Activated CD4-positive, alpha-beta T cell treated with anti-CD3 and anti-CD28 coated beads, Interleukin-2, Interleukin-4, amounts not matched to agents 100 ng/mL and 50 ng/mL, durations not matched to agents 16 hours and 8 hours (primary cell): Measurements from ENCODE around the gene CHN1.

Experiments
- DNase-seq: peaks from one replicate; pipeline ENCODE4 v3.0.0-alpha.2; 2020; ENCODE audit warnings: low spot score

The CHN1 gene

GRCh38 chr2:174924061-174924693 lies 81.0 kb downstream of the CHN1 start:
- no peak for DNase-seq

GRCh38 chr2:174919947-174920595 lies 85.1 kb downstream of the CHN1 start:
- DNase-seq = no peak

DNA sequence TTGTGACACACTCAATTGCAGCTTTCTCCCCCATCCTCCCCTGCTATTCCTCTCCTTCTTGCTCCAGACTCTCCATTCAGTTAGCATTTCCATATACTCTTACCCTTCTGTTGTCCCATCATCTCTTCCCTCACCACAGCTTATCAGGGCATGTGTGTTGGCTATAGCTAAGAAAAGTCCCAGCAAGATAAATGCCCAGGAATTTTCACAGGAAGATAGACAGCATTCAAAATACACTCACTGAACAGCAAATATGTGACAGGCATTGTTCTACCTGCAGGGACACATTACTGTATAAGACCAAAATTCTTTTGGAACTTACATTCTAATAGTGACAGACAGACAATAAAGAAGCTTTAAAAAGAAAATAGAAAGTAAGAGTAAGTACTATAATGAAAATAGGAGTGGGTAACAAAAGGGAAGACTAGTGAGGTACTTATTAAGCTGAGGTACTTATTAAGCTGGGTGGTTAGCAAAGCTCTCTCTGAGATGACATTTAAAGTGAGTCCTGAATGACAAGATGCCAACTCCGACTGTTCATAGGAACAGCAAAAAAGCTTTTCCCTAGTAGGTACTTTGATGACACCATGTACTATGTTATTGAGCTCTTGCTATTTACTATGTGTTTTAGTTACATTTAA lies 86.2 kb downstream of the CHN1 start:
- no peak for DNase-seq

- no peak for DNase-seq
Measured at GRCh38 chr2:174916270-174916930, 88.8 kb downstream of the CHN1 start.

DNA sequence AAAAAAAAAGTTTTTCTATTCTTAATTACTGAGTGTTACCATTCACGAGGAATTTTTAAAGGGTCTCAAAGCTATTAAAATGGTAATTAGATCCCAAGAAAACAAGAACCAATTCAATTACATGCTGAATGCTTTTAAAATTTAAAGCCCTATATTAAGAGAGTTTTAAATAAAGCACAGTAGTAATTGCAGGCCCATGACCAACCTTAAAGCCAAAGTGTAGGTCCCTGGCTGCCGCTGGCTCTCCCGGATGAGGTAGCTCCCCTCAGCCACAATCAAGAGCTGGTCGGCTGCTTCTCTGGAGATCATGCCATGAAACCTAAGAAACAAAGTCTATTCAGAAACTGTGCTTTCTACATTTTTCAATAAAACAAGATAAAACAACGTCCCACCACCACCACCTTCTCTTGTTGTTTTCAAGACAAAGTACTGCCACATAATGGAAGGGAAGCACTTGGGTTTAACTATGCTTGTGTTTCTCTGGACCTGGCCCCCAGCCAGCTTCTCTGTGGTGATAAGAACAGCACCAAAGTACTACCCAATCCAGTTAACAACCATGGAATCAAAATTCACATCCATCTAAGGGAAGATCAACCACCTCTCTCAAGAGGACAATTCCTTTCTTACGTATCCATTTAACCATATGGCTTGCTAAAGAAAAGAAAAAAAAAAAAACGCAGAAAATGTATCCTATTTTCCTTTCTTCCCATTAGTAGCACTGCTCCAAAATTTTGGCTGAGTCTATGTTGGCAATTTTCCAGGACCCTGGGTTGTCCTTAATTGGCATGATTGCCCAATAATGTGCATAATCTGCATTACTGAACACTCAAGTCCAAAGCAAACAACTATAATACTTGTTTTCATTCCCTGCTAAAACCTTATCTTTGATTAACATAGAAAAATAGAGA lies 90.1 kb downstream of the CHN1 start:
- DNase-seq = no peak

DNA sequence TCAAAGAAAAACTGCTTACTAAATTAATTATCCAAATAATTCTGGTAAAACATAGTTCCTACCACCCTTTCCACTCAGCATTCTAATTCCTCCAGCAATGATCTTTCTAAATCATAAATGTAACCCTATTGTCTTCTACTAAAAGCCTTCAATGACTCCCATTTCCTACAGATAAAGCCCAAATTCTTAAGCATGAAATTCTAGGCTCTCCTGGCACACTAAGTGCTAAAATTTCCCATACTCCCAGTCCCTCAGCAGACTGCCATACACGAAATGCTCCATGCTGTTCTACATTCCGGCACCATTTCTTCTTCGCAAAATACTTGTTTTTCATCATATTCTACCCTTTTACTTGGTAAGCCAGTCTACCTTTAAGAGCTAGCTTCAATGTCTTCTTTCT lies 96.9 kb downstream of the CHN1 start:
- DNase-seq = no peak

- DNase-seq = no peak
Measured at GRCh38 chr2:174903264-174903556, 102.0 kb downstream of the CHN1 start.

- no peak for DNase-seq
Measured at GRCh38 chr2:174902506-174903263, 102.5 kb downstream of the CHN1 start.

GRCh38 chr2:174901075-174901474 lies 104.1 kb downstream of the CHN1 start:
- DNase-seq = peak; percentile 10

DNA sequence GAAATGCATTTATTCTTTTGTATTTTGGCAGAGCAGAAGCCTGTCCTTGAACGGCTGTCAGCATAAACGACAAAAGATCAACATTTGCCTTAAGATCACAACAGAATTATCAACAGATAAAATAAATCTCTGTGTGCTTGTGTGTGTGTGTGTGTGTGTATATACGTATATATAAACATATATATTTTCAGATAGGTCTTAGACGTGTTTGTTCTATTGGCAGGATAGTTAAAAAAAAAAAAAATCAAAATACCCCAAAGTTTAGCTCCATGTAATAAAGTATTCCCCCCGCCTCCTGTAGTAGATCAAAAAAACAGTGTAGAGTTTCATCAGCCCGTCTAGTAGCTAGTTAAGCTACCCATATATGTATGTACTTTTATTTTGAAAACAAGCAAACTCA lies 107.9 kb downstream of the CHN1 start:
- no peak for DNase-seq

DNA sequence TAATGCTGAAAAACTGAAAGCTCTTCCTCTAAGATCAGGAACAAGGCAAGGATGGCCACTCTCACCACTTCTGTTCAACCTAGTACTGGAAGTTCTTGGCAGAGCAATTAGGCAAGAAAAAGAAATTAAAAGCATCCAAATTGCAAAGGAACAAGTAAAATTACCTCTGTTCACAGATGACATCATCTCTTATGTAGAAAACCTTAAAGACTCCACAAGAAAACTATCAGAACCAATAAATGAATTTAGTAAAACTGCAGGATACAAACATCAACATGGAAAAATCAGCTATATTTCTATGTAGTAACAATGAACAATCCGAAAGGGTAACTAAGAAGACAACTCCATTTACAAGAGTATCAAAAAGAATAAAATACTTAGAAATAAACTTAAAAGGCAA lies 112.2 kb downstream of the CHN1 start:
- DNase-seq = no peak

GRCh38 chr2:174892546-174892945 lies 112.6 kb downstream of the CHN1 start:
- no peak for DNase-seq

GRCh38 chr2:174888646-174889271 lies 116.4 kb downstream of the CHN1 start:
- no peak for DNase-seq

DNA sequence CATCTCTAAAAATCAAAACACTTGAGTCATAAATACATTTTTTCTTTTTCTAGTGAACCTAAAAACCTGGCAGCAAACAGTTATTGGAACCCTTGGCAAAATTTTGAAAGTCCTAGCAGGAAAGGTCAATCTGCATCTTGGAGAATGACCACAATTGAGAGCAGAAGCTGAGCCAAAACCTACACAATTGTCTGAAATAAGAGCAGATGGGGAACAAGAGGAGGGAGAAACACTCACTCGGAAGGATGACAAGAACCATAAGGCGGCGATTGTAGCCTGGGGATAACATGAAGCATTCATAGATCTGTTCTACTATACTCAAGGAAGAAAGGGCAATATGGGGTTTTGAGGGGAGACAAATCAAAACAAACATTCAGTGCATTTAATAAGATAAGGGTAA lies 117.0 kb downstream of the CHN1 start:
- DNase-seq = no peak

GRCh38 chr2:174882416-174882815 lies 122.8 kb downstream of the CHN1 start:
- DNase-seq = no peak

DNA sequence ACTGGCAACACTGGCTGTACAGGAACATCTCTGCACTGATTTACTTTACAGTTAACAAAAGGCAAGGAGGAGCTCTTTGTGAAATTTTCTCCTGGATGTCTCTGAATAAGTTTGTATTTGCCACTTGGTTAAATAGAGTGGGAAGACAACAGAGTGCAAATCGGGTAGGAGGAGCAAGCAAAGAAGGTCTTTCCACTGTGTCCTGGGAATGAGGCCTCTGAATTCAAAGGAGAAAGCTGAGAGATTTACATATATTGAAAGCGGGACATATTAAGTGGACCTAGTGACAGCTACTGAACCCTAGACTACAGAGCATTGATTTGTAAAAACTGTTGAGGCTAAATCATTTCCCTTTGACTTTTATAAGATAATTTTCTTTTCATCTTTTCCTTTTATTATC lies 123.5 kb downstream of the CHN1 start:
- no peak for DNase-seq

DNA sequence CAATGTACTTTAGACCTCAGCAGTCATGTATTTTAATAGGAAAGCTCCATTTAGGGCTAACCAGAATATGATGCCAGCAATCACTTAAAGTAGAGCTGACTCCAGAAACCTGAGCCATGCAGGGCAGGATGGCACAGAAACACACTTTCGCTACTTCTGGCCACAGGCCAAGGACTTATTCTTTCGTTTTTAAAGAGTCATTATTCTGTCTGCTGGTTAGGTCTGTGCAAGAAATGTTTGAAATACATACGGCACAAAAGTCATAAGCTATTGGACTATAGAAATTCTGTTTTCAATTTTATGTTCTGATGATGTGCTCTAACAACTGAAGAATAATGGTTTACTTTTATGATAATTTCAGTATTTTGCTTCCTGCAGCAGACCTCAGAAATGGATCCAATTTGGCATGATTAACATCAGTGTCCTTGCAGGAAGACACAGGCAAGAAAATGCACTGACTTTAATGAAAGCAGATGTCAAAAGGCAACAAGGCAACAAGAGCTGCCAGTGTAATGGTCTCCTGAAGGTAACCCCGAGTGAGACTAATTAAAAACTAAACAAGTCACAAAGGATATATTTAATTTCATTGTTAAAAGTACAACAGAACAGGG lies 126.5 kb downstream of the CHN1 start:
- DNase-seq = no peak

DNA sequence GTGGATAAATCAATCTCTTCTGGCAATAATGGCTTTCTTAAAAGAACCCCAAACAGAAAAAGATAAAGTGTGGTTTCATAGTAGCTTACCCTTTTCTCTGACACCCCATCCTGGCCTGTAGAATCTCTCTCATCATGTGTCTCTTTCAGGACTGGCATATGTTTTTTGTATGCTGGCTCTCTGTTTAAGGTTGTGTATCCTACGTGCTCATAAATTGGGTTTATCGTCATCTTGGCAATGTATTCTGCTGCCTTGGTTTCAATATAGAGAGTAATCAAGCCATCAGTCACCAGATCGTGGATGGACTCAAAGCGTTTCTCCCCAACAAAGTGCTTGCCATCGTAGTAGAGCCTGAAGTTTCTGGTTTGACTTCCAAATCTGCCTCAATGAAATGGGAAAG lies 127.4 kb downstream of the CHN1 start:
- no peak for DNase-seq

DNA sequence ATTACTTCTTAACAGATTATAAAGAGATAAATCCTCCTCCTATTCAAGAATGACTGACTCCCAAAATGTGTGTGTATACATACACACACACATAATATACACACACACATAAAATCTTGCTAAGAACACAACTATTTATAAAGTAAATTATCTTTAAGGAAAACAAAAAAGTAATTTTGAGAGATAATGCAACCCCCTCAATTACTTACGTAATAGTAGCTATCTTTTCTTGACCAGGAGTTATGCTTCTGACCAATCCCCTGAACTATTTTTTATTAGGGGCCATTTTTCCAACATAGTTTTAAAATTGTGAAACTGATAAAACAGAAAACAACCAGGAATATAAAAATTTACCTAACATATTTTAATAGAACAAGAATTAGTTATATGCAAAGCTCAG lies 127.9 kb downstream of the CHN1 start:
- DNase-seq = no peak

- no peak for DNase-seq
Measured at GRCh38 chr2:174874085-174874484, 131.1 kb downstream of the CHN1 start.

DNA sequence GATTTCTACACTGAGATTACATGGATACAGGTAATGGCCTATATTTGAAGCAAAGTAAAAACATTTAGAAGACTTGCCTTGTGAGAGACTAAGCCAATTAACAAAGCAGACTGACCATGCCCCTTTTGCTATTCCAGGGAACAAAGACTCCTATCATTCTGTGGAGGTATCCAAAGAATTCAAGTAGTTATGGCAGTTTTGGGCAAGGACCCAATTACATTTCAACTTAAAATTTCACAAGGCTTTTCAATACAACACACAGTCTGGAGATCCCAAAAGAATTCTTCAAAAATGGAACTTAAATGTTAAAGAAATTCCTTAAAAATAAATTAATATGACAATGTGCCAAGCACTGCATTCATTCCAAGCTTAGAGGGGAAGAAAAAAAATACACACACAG lies 131.7 kb downstream of the CHN1 start:
- no peak for DNase-seq
